NCI-H510A treated with DMSO at 0.1 percent for 48 hours (cell line): ENCODE measurements around the gene C1orf167.

Experiments
- DNase-seq: peaks from one replicate; lab custom pipeline; 2025; lab: John Stamatoyannopoulos, UW

The C1orf167 gene

DNA sequence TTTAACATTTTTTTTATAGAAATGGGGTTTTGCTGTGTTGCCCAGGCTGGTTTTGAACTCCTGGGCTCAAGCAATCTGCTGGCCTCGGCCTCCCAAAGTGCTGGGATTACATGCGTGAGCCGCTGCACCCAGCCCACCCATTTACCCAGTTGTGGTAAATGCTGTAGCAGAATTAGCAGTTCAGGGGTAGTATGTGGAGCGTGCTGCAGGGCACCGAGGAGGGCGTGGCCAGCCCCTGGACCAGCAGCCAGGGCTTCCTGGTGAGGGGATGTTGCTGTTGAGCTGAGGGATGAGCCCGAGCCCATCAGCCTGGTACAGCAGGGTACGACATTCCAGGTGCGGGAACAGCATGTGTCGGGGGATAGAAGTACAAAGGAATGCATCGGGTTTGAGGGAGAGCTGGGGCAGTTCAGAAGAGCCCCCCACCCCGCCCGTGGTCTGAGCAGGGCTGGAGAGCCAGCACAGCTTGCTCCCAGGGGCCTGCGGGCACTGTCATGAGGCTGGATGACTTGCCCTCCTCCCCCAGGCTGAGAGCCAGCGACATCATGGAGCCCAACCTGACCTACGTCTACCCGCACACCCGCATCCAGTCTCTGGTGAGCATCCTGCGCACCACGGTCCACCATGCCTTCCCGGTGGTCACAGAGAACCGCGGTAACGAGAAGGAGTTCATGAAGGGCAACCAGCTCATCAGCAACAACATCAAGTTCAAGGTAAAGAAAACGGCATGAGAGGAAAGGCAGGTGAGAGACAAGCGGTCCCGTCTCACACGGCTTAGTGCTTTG is 73.6 kb downstream of the C1orf167 start:
- DNase-seq, result no peak

DNA sequence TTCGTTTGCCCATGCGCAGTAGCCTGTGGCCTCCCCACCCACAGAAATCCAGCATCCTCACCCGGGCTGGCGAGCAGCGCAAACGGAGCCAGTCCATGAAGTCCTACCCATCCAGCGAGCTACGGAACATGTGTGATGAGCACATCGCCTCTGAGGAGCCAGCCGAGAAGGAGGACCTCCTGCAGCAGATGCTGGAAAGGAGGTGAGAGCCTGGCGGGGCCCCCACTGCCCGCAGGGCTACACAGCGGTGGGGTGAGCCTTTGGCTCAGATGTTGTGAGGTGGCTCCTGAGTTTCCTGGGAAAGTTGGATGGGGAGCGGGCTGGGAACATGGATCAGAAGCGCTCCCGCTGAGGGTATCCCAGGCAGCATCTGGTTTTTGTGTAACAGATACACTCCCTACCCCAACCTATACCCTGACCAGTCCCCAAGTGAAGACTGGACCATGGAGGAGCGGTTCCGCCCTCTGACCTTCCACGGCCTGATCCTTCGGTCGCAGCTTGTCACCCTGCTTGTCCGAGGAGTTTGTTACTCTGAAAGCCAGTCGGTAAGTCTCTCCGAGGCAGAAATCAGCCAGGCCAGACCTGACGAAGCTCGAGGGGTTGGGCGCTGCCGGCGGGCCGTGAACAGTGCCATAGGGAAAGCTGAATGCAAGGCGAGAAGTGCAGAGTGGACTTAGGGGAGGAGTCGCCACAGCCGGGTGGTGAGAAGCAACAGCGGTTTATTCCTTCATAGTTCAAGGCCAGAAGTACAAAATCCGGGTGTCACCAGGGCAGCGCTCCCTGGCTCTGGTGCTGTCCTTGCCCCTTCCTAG is 75.2 kb downstream of the C1orf167 start:
- no peak for DNase-seq

DNA sequence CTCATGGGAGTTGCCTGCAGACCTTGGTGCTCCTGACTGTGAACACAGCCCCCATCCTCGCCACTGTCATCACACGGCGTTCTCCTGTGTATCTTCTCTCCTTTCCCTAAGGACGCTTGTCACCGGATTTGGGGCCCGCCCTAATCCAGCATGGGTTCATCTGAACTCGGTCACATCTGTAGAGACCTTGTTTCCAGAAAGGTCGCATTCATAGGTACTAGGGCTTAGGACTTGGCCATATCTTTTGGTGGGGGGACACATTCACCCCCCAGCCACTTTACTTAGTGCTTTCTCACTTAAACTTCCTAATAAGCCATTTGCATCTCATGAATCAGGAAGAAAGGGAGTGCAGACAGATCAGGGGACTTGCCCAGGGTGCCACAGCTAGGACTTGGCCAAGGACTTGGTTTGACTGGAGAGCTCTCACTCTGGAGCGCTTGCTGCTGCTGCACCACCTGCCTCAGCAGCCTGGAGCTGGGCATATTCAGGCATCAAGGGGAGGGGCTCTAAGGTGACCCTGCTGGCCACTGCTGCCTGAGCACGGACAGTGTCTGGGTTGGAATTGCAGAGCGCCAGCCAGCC is 75.9 kb downstream of the C1orf167 start:
- no peak for DNase-seq

DNA sequence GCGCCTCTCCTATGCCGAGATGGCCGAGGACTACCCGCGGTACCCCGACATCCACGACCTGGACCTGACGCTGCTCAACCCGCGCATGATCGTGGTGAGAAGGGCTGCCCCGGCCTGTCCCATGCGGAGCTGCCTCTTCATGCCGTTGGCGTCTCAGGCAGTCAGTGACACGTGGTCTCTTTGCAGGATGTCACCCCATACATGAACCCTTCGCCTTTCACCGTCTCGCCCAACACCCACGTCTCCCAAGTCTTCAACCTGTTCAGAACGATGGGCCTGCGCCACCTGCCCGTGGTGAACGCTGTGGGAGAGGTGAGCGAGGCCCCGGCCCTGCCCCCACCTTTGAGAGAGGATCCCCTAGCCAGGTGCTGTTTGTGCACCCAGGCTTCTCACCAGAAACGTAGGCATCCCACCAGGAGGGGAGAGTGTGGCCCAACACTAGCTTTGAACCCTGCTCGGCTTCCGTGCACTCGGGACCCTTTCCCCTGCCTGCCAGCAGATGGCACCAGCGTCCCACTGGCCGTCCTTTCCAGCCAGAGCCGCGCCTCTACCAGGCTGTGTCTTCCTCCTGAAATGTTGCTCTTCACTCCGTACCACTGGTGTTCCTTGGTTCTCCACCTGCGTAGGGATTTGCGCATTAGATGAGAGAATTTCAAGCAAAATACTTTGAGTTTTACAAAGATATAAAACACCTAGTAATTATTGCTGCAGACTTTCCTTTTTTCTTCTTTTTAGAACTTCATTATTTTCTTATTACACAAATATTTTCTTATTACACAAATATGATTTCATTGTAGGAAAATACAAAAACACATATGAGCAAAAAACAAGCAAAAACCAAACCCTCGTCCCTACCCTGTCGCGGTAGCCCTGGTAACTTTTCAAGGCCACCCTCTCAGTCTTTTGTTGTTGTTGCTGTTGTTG is 76.6 kb downstream of the C1orf167 start:
- DNase-seq, result peak; percentile 92
